ENCODE measurements around the gene DPP10. TPM values are rescaled to one million over a fixed set of nuclear protein-coding genes. Genes with fewer than 3 reads are reported as not detected.

Gene DPP10
- total and polyA plus RNA-seq, 4 donors, result 0.08 to 5.0 (median 0.27) TPM

GRCh38 chr2:115558725-115559124, 1116.3 kb downstream of the DPP10 start:
- H3K4me3 ChIP-seq, result no peak overlapping the region
- H3K9ac ChIP-seq (ENCODE audit: insufficient read depth in 1 of 2, low read length in 2 of 2), result no peak overlapping the region
- H3K27me3 ChIP-seq (ENCODE audit: control insufficient read depth in 3 of 3, insufficient read depth in 3 of 3, low read length in 2 of 3), result no peaks in the 10 kb centered on the region
- no peak for TF ChIP-seq CTCF (IDR thresholded peaks at IDR 0.05; ENCODE audit: control extremely low read depth, extremely low read depth)
- H3K9me3 ChIP-seq (ENCODE audit: control insufficient read depth in 4 of 4, insufficient read depth in 3 of 4, low read length in 3 of 4), result no peaks in the 10 kb centered on the region
- no peaks in the 10 kb centered on the region for H3K36me3 ChIP-seq (ENCODE audit: control insufficient read depth in 4 of 4, insufficient read depth in 4 of 4, low read length in 4 of 4)
- DNase-seq (no peak), ATAC-seq (ENCODE audit: insufficient read depth, low FRiP score) (no peak)
- no peaks in the 10 kb centered on the region for H3K4me1 ChIP-seq (ENCODE audit: control insufficient read depth in 5 of 5, insufficient read depth in 5 of 5, low read length in 5 of 5)
- WGBS, 2 donors, result 50 to 53% methylated on average over 1 of the region's 1 CpG
- H3K27ac ChIP-seq (ENCODE audit: low read depth in 1 of 2, low read length in 1 of 2), result no peak overlapping the region

- no peak overlapping the region for H3K27ac ChIP-seq (ENCODE audit: low read depth in 1 of 2, low read length in 1 of 2)
- no peak for TF ChIP-seq CTCF (IDR thresholded peaks at IDR 0.05; ENCODE audit: control extremely low read depth, extremely low read depth)
- ATAC-seq (ENCODE audit: insufficient read depth, low FRiP score) (no peak), DNase-seq (no peak)
- H3K27me3 ChIP-seq (ENCODE audit: control insufficient read depth in 3 of 3, insufficient read depth in 3 of 3, low read length in 2 of 3), result no peaks in the 10 kb centered on the region
- no peak overlapping the region for H3K4me3 ChIP-seq
- H3K4me1 ChIP-seq (ENCODE audit: control insufficient read depth in 5 of 5, insufficient read depth in 5 of 5, low read length in 5 of 5), result no peaks in the 10 kb centered on the region
- WGBS, 2 donors, result 83 to 94% methylated on average over 4 of the region's 4 CpGs
- H3K9me3 ChIP-seq (ENCODE audit: control insufficient read depth in 4 of 4, insufficient read depth in 3 of 4, low read length in 3 of 4), result no peaks in the 10 kb centered on the region
- no peaks in the 10 kb centered on the region for H3K36me3 ChIP-seq (ENCODE audit: control insufficient read depth in 4 of 4, insufficient read depth in 4 of 4, low read length in 4 of 4)
- H3K9ac ChIP-seq (ENCODE audit: insufficient read depth in 1 of 2, low read length in 2 of 2), result no peak overlapping the region
Observed at GRCh38 chr2:115560666-115561065, 1118.2 kb downstream of the DPP10 start.

- Histone ChIP-seq H3K4me3 (no peak overlapping the region), H3K9ac (ENCODE audit: insufficient read depth in 1 of 2, low read length in 2 of 2) (no peak overlapping the region), H3K27ac (ENCODE audit: low read depth in 1 of 2, low read length in 1 of 2) (no peak overlapping the region), H3K27me3 (ENCODE audit: control insufficient read depth in 3 of 3, insufficient read depth in 3 of 3, low read length in 2 of 3) (no peaks in the 10 kb centered on the region), H3K4me1 (ENCODE audit: control insufficient read depth in 5 of 5, insufficient read depth in 5 of 5, low read length in 5 of 5) (no peaks in the 10 kb centered on the region), H3K36me3 (ENCODE audit: control insufficient read depth in 4 of 4, insufficient read depth in 4 of 4, low read length in 4 of 4) (no peaks in the 10 kb centered on the region), H3K9me3 (ENCODE audit: control insufficient read depth in 4 of 4, insufficient read depth in 3 of 4, low read length in 3 of 4) (no peaks in the 10 kb centered on the region)
- ATAC-seq (ENCODE audit: insufficient read depth, low FRiP score) (no peak), DNase-seq (no peak)
- WGBS, 2 donors, result 74 to 78% methylated on average over 1 of the region's 1 CpG
- no peak for TF ChIP-seq CTCF (IDR thresholded peaks at IDR 0.05; ENCODE audit: control extremely low read depth, extremely low read depth)
Observed at GRCh38 chr2:115568643-115569042, 1126.2 kb downstream of the DPP10 start.

GRCh38 chr2:115569547-115569946, 1127.1 kb downstream of the DPP10 start:
- no peaks in the 10 kb centered on the region for H3K36me3 ChIP-seq (ENCODE audit: control insufficient read depth in 4 of 4, insufficient read depth in 4 of 4, low read length in 4 of 4)
- TF ChIP-seq CTCF (IDR thresholded peaks at IDR 0.05; ENCODE audit: control extremely low read depth, extremely low read depth), result no peak
- no peaks in the 10 kb centered on the region for H3K27me3 ChIP-seq (ENCODE audit: control insufficient read depth in 3 of 3, insufficient read depth in 3 of 3, low read length in 2 of 3)
- H3K9me3 ChIP-seq (ENCODE audit: control insufficient read depth in 4 of 4, insufficient read depth in 3 of 4, low read length in 3 of 4), result no peaks in the 10 kb centered on the region
- no peaks in the 10 kb centered on the region for H3K4me1 ChIP-seq (ENCODE audit: control insufficient read depth in 5 of 5, insufficient read depth in 5 of 5, low read length in 5 of 5)
- ATAC-seq (ENCODE audit: insufficient read depth, low FRiP score) (no peak), DNase-seq (no peak)
- 78 to 88% methylated on average over 2 of the region's 2 CpGs for WGBS, 2 donors
- H3K27ac ChIP-seq (ENCODE audit: low read depth in 1 of 2, low read length in 1 of 2), result no peak overlapping the region
- no peak overlapping the region for H3K9ac ChIP-seq (ENCODE audit: insufficient read depth in 1 of 2, low read length in 2 of 2)
- no peak overlapping the region for H3K4me3 ChIP-seq

Measured in lung (tissue), 12 donors.